ENCODE results near the gene ZEB2. TPM values are rescaled to one million over a fixed set of nuclear protein-coding genes. Genes with fewer than 3 reads are reported as not detected.

Gene ZEB2
- total and polyA plus RNA-seq, 2 of the 8 experiments (the other 6 are each of a cell fraction or from before 2014, with no cell fraction given) = 0.38 TPM; not detected in 1

GRCh38 chr2:144470334-144470733, 49.6 kb downstream of the ZEB2 start:
- H3K4me1 ChIP-seq (replicated peaks in 1 of 4; ENCODE audit: control insufficient read depth in 3 of 4, insufficient read depth in 4 of 4, low read length in 3 of 4) = peaks cover 0 to 25% (median 22%) of the 10 kb centered on the region in 4 experiments; a peak in 4 of 7 replicates
- no peak overlapping the region for H3K27ac ChIP-seq (ENCODE audit: low read depth, low read length)
- POLR2A ChIA-PET (ENCODE audit: partially characterized antibody) = interaction anchor here (1.1 to 2.0 kb wide), 2 partner anchors 9 to 21 kb away, joined by 3 to 7 read pairs; no protein-coding TSS in a partner anchor

More at GRCh38 chr2:144470334-144470733, 49.6 kb downstream of the ZEB2 start:
- CTCF ChIA-PET (ENCODE audit: partially characterized antibody) = interaction anchor here (1.0 to 3.6 kb wide), 4 partner anchors 9 to 51 kb away, joined by 3 to 20 read pairs (median 4); no protein-coding TSS in a partner anchor
- no peak overlapping the region for H3K4me3 ChIP-seq (ENCODE audit: extremely low read depth in 1 of 4, insufficient read depth in 2 of 4, low read depth in 3 of 4, low read length in 4 of 4)
- no peak overlapping the region for H2BK12ac ChIP-seq (ENCODE audit: low read depth, low read length)
- no peaks in the 10 kb centered on the region for H3K79me2 ChIP-seq (ENCODE audit: control insufficient read depth in 1 of 2, insufficient read depth in 2 of 2, low read length in 2 of 2)
- no peak overlapping the region for H3K18ac ChIP-seq (ENCODE audit: extremely low read depth, low read length)
- H2BK20ac ChIP-seq (ENCODE audit: low read length) = no peak overlapping the region
- no peaks in the 10 kb centered on the region for H3K27me3 ChIP-seq (replicated peaks in 1 of 4; ENCODE audit: control insufficient read depth in 3 of 4, extremely low read depth in 1 of 4, insufficient read depth in 3 of 4, low read length in 3 of 4)
- H3K14ac ChIP-seq (ENCODE audit: insufficient read length) = no peak overlapping the region
- no peaks in the 10 kb centered on the region for H4K20me1 ChIP-seq (replicated peaks in 1 of 2; ENCODE audit: control insufficient read depth in 1 of 2, insufficient read depth in 2 of 2, low read length in 2 of 2)
- DNase-seq (ENCODE audit: low read depth in 1 of 2, low spot score in 2 of 2) (no peak), FAIRE-seq (no peak)
- no peaks in the 10 kb centered on the region for H3K79me1 ChIP-seq (ENCODE audit: low read depth, low read length)
- H3K23ac ChIP-seq (ENCODE audit: insufficient read length) = no peak overlapping the region
- H3K9ac ChIP-seq (replicated peaks in 1 of 4; ENCODE audit: extremely low read depth in 1 of 4, low read depth in 3 of 4, low read length in 3 of 4) = no peak overlapping the region
- WGBS, 2 experiments (ENCODE audit: extremely low coverage in 1 of 2, insufficient coverage in 1 of 2, insufficient read length in 1 of 2, insufficient replicate concordance in 2 of 2, low coverage in 1 of 2, low lambda C conversion rate in 2 of 2, missing lambda C conversion rate in 1 of 2) = 86% methylated on average over 1 of the region's 1 CpG; no CpG with 5 or more reads in 1 of the 2 experiments
- no peak overlapping the region for H2BK5ac ChIP-seq (ENCODE audit: low read depth, low read length)
- TF ChIP-seq SIX5 (IDR thresholded peaks at IDR 0.05; ENCODE audit: low read depth, low read length) = no peak
- TF ChIP-seq, protein P1, sequence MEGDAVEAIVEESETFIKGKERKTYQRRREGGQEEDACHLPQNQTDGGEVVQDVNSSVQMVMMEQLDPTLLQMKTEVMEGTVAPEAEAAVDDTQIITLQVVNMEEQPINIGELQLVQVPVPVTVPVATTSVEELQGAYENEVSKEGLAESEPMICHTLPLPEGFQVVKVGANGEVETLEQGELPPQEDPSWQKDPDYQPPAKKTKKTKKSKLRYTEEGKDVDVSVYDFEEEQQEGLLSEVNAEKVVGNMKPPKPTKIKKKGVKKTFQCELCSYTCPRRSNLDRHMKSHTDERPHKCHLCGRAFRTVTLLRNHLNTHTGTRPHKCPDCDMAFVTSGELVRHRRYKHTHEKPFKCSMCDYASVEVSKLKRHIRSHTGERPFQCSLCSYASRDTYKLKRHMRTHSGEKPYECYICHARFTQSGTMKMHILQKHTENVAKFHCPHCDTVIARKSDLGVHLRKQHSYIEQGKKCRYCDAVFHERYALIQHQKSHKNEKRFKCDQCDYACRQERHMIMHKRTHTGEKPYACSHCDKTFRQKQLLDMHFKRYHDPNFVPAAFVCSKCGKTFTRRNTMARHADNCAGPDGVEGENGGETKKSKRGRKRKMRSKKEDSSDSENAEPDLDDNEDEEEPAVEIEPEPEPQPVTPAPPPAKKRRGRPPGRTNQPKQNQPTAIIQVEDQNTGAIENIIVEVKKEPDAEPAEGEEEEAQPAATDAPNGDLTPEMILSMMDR (IDR thresholded peaks at IDR 0.05; ENCODE audit: control extremely low read depth in 1 of 3, insufficient read depth in 1 of 3, low read depth in 1 of 3, low read length in 3 of 3) = no peak
- H4K91ac ChIP-seq (replicated peaks; ENCODE audit: insufficient read length, low read length) = no peak overlapping the region
- H2BK15ac ChIP-seq (ENCODE audit: low read length) = no peak overlapping the region
- no peak overlapping the region for H3K4ac ChIP-seq (replicated peaks; ENCODE audit: insufficient read length, low read depth, low read length)
- H3K9me3 ChIP-seq (ENCODE audit: insufficient read depth in 2 of 2, low read depth in 1 of 2, low read length in 1 of 2) = no peaks in the 10 kb centered on the region
- H3K4me2 ChIP-seq (ENCODE audit: insufficient read depth in 1 of 2, low read depth in 2 of 2, low read length in 2 of 2) = no peak overlapping the region
- H4K5ac ChIP-seq (ENCODE audit: insufficient read length, low read depth, low read length) = no peak overlapping the region
- no peak overlapping the region for H2BK120ac ChIP-seq (replicated peaks; ENCODE audit: low read depth, low read length)
- no peak overlapping the region for H3K56ac ChIP-seq (replicated peaks; ENCODE audit: insufficient read length, low read depth, low read length)
- H2AK5ac ChIP-seq (ENCODE audit: low read depth, low read length) = no peak overlapping the region
- H4K8ac ChIP-seq (ENCODE audit: extremely low read depth, insufficient read depth, low read length) = no peak overlapping the region
- H3K23me2 ChIP-seq (ENCODE audit: low read depth, low read length) = no peaks in the 10 kb centered on the region
- no peaks in the 10 kb centered on the region for H3K36me3 ChIP-seq (ENCODE audit: control insufficient read depth in 2 of 4, insufficient read depth in 4 of 4, low read length in 3 of 4)
- H2AFZ ChIP-seq (ENCODE audit: low read length) = no peak overlapping the region
